Measurements from ENCODE around the gene GPATCH2L. TPM values are rescaled to one million over a fixed set of nuclear protein-coding genes. Genes with fewer than 3 reads are reported as not detected.
A peak's percentile ranks its signal among the peaks of the same experiment; 100 is the strongest.

The GPATCH2L gene
- 20.8 TPM for polyA plus RNA-seq (ENCODE audit: insufficient read length)

- peak; percentile 64 for DNase-seq (ENCODE audit: low read depth)
Observed at GRCh38 chr14:76151398-76152332, at the start of gene GPATCH2L. TSS of gene GPATCH2L (plus strand) at chr14:76151922. CDS start at chr14:76154364, 2,442 bp downstream.

GRCh38 chr14:76104802-76105355 is 46.8 kb upstream of the GPATCH2L start:
- no peak for DNase-seq (ENCODE audit: low read depth)

GRCh38 chr14:76106188-76106587 is 45.5 kb upstream of the GPATCH2L start:
- DNase-seq (ENCODE audit: low read depth), result no peak

- DNase-seq (ENCODE audit: low read depth), result no peak
Observed at GRCh38 chr14:76109087-76109880, 42.4 kb upstream of the GPATCH2L start.

- DNase-seq (ENCODE audit: low read depth), result no peak
Observed at GRCh38 chr14:76112889-76113624, 38.7 kb upstream of the GPATCH2L start.

GRCh38 chr14:76113691-76114090 is 38.0 kb upstream of the GPATCH2L start:
- no peak for DNase-seq (ENCODE audit: low read depth)

GRCh38 chr14:76115010-76115422 is 36.7 kb upstream of the GPATCH2L start:
- DNase-seq (ENCODE audit: low read depth), result no peak

GRCh38 chr14:76117789-76118484 is 33.8 kb upstream of the GPATCH2L start:
- DNase-seq (ENCODE audit: low read depth), result no peak

- no peak for DNase-seq (ENCODE audit: low read depth)
Observed at GRCh38 chr14:76118594-76118993, 33.1 kb upstream of the GPATCH2L start.

GRCh38 chr14:76121089-76121748 is 30.5 kb upstream of the GPATCH2L start:
- DNase-seq (ENCODE audit: low read depth), result no peak

GRCh38 chr14:76123426-76124225 is 28.1 kb upstream of the GPATCH2L start:
- DNase-seq (ENCODE audit: low read depth), result no peak

- DNase-seq (ENCODE audit: low read depth), result no peak
Observed at GRCh38 chr14:76125511-76125910, 26.2 kb upstream of the GPATCH2L start.

GRCh38 chr14:76126076-76126475 is 25.6 kb upstream of the GPATCH2L start:
- DNase-seq (ENCODE audit: low read depth), result no peak

- no peak for DNase-seq (ENCODE audit: low read depth)
Observed at GRCh38 chr14:76129851-76130576, 21.7 kb upstream of the GPATCH2L start.

GRCh38 chr14:76131071-76131965 is 20.4 kb upstream of the GPATCH2L start:
- no peak for DNase-seq (ENCODE audit: low read depth)

GRCh38 chr14:76133103-76133502 is 18.6 kb upstream of the GPATCH2L start:
- DNase-seq (ENCODE audit: low read depth), result no peak

GRCh38 chr14:76134231-76134630 is 17.5 kb upstream of the GPATCH2L start:
- no peak for DNase-seq (ENCODE audit: low read depth)

GRCh38 chr14:76135722-76136121 is 16.0 kb upstream of the GPATCH2L start:
- DNase-seq (ENCODE audit: low read depth), result no peak
